Neuron (in vitro differentiated cells): Measurements from ENCODE around the gene KRTAP10-7.
"Not testable (repeated sequence)": the region's sequence is repeated elsewhere in the genome, so short reads cannot be mapped to it uniquely, and the experiment has no call there.

Experiments
- H2AFZ ChIP-seq: one replicate; pipeline ENCODE4 v1.6.1; 2013; ENCODE audit warnings: low read depth, mild to moderate bottlenecking, inconsistent platforms, low read length, moderate library complexity
- H3K27me3 ChIP-seq: one replicate; pipeline ENCODE4 v1.6.1; 2013; ENCODE audit warnings: low read length; ENCODE audit not compliant: insufficient read depth
- H3K36me3 ChIP-seq: one replicate; pipeline ENCODE4 v1.6.1; 2013; ENCODE audit warnings: low read length; ENCODE audit not compliant: insufficient read depth
- H3K4me1 ChIP-seq: one replicate; pipeline ENCODE4 v1.6.1; 2013; ENCODE audit warnings: low read length; ENCODE audit not compliant: insufficient read depth
- H3K4me3 ChIP-seq: 2 replicates; pipeline ENCODE4 v1.5.1; 2013; ENCODE audit warnings: mild to moderate bottlenecking, low read length, moderate library complexity
- H3K9me3 ChIP-seq: one replicate; pipeline ENCODE4 v1.6.1; 2013; ENCODE audit warnings: low read length

KRTAP10-7 gene

GRCh38 chr21:44644878-44645277 is 44.5 kb downstream of the KRTAP10-7 start:
- no peak overlapping the region for H3K4me3 ChIP-seq
- no peak overlapping the region for H2AFZ ChIP-seq
- H3K9me3 ChIP-seq: peaks cover 3% of the 10 kb centered on the region
- peaks cover 13% of the 10 kb centered on the region for H3K27me3 ChIP-seq
- no peaks in the 10 kb centered on the region for H3K4me1 ChIP-seq
- H3K36me3 ChIP-seq: no peaks in the 10 kb centered on the region

GRCh38 chr21:44646366-44647221 is 46.2 kb downstream of the KRTAP10-7 start, which contains the start of gene KRTAP10-11:
TSS of gene KRTAP10-11 (plus strand) at chr21:44646414. CDS start at chr21:44646459, 45 bp downstream.
- not testable (repeated sequence) for H3K9me3 ChIP-seq

GRCh38 chr21:44647222-44647552 is 46.8 kb downstream of the KRTAP10-7 start:
- no peaks in the 10 kb centered on the region for H3K36me3 ChIP-seq
- H2AFZ ChIP-seq: no peak overlapping the region
- H3K4me3 ChIP-seq: no peak overlapping the region
- H3K27me3 ChIP-seq: peaks cover 13% of the 10 kb centered on the region
- H3K9me3 ChIP-seq: no peaks in the 10 kb centered on the region
- H3K4me1 ChIP-seq: no peaks in the 10 kb centered on the region

More at GRCh38 chr21:44646366-44647221, 46.2 kb downstream of the KRTAP10-7 start, which contains the start of gene KRTAP10-11:
- H3K36me3 ChIP-seq, H2AFZ ChIP-seq, H3K4me3 ChIP-seq, H3K4me1 ChIP-seq: not testable (repeated sequence)
- H3K27me3 ChIP-seq: peaks cover 13% of the 10 kb centered on the region

- no peaks in the 10 kb centered on the region for H3K9me3 ChIP-seq
- no peaks in the 10 kb centered on the region for H3K36me3 ChIP-seq
- no peak overlapping the region for H2AFZ ChIP-seq
- no peaks in the 10 kb centered on the region for H3K4me1 ChIP-seq
- H3K27me3 ChIP-seq: peaks cover 13% of the 10 kb centered on the region
- no peak overlapping the region for H3K4me3 ChIP-seq
Measured at GRCh38 chr21:44648557-44649311, 48.3 kb downstream of the KRTAP10-7 start.

GRCh38 chr21:44649521-44650100 is 49.2 kb downstream of the KRTAP10-7 start:
- Histone ChIP-seq H3K27me3 (peaks cover 13% of the 10 kb centered on the region), H3K9me3 (no peaks in the 10 kb centered on the region), H2AFZ (no peak overlapping the region), H3K36me3 (no peaks in the 10 kb centered on the region), H3K4me3 (no peak overlapping the region), H3K4me1 (no peaks in the 10 kb centered on the region)

- Histone ChIP-seq H3K4me1 (no peaks in the 10 kb centered on the region), H3K4me3 (no peak overlapping the region), H2AFZ (no peak overlapping the region), H3K9me3 (no peaks in the 10 kb centered on the region), H3K36me3 (no peaks in the 10 kb centered on the region), H3K27me3 (peaks cover 13% of the 10 kb centered on the region)
Measured at GRCh38 chr21:44650265-44650972, 50.0 kb downstream of the KRTAP10-7 start.

- H3K4me3 ChIP-seq: no peak overlapping the region
- no peaks in the 10 kb centered on the region for H3K36me3 ChIP-seq
- H2AFZ ChIP-seq: no peak overlapping the region
- no peaks in the 10 kb centered on the region for H3K9me3 ChIP-seq
- H3K27me3 ChIP-seq: peaks cover 13% of the 10 kb centered on the region
- H3K4me1 ChIP-seq: no peaks in the 10 kb centered on the region
Measured at GRCh38 chr21:44650973-44651675, 50.7 kb downstream of the KRTAP10-7 start.
